HL-60/S4 treated with phorbol 12-myristate 13-acetate at 8.2 ng/mL for 4 days and 3 days (cell line): ENCODE results near the gene RPL19.

Experiments
- in situ Hi-C: fragments of 300-500 bp; cut with MboI; formaldehyde crosslinking; loops from 2 replicates; pipeline ENCODE4 v1.15.0; 2022; ENCODE audit warnings: low sequenced_read_pairs

Gene RPL19

GRCh38 chr17:39171933-39172332 lies 28.1 kb upstream of the RPL19 start:
- in situ Hi-C loops: no loop called here

- in situ Hi-C loops: no loop called here
Observed at GRCh38 chr17:39173080-39173479, 27.0 kb upstream of the RPL19 start.

- in situ Hi-C loops: no loop called here
Observed at GRCh38 chr17:39173526-39174274, 26.4 kb upstream of the RPL19 start.

GRCh38 chr17:39174920-39175694 lies 25.0 kb upstream of the RPL19 start:
- in situ Hi-C loops: no loop called here

GRCh38 chr17:39175695-39176093 lies 24.4 kb upstream of the RPL19 start:
- in situ Hi-C loops: no loop called here

GRCh38 chr17:39177256-39177655 lies 22.8 kb upstream of the RPL19 start:
- in situ Hi-C loops: no loop called here

- in situ Hi-C loops: no loop called here
Observed at GRCh38 chr17:39178536-39178935, 21.5 kb upstream of the RPL19 start.

GRCh38 chr17:39181303-39181702 lies 18.8 kb upstream of the RPL19 start:
- in situ Hi-C loops: no loop called here

GRCh38 chr17:39183045-39183444 lies 17.0 kb upstream of the RPL19 start:
- in situ Hi-C loops: no loop called here

- in situ Hi-C loops: no loop called here
Observed at GRCh38 chr17:39183720-39184119, 16.4 kb upstream of the RPL19 start.

GRCh38 chr17:39186481-39187002 lies 13.5 kb upstream of the RPL19 start:
- in situ Hi-C loops: no loop called here

- in situ Hi-C loops: no loop called here
Observed at GRCh38 chr17:39187152-39187830, 12.8 kb upstream of the RPL19 start.

GRCh38 chr17:39191750-39192510 lies 8.2 kb upstream of the RPL19 start:
- in situ Hi-C loops: no loop called here

GRCh38 chr17:39192901-39193300 lies 7.2 kb upstream of the RPL19 start:
- in situ Hi-C loops: no loop called here

- in situ Hi-C loops: no loop called here
Observed at GRCh38 chr17:39193346-39193745, 6.7 kb upstream of the RPL19 start.

- in situ Hi-C loops: no loop called here
Observed at GRCh38 chr17:39194089-39194984, 5.7 kb upstream of the RPL19 start.

GRCh38 chr17:39194985-39195524 lies 5.0 kb upstream of the RPL19 start:
- in situ Hi-C loops: no loop called here

GRCh38 chr17:39195568-39196160 lies 4.4 kb upstream of the RPL19 start:
- in situ Hi-C loops: no loop called here

- in situ Hi-C loops: no loop called here
Observed at GRCh38 chr17:39196241-39196807, 3.8 kb upstream of the RPL19 start.
